Panc1 (cell line): ENCODE measurements around the gene LIPK.

Experiments
- POLR2AphosphoS5 ChIP-seq: IDR thresholded peaks from 2 replicates; pipeline ENCODE4 v1.6.1; 2012; ENCODE audit warnings: mild to moderate bottlenecking, low read depth, low read length, moderate library complexity
- TCF7L2 ChIP-seq: IDR thresholded peaks from 2 replicates; pipeline ENCODE4 v1.6.1; 2011; ENCODE audit warnings: mild to moderate bottlenecking, low read depth, low read length, inconsistent platforms
- TF ChIP-seq, protein P1 (sequence below): fragments of 450-650 bp; IDR thresholded peaks from 2 replicates; pipeline ENCODE4 v1.5.1; 2017; ENCODE audit warnings: mild to moderate bottlenecking

DNA sequence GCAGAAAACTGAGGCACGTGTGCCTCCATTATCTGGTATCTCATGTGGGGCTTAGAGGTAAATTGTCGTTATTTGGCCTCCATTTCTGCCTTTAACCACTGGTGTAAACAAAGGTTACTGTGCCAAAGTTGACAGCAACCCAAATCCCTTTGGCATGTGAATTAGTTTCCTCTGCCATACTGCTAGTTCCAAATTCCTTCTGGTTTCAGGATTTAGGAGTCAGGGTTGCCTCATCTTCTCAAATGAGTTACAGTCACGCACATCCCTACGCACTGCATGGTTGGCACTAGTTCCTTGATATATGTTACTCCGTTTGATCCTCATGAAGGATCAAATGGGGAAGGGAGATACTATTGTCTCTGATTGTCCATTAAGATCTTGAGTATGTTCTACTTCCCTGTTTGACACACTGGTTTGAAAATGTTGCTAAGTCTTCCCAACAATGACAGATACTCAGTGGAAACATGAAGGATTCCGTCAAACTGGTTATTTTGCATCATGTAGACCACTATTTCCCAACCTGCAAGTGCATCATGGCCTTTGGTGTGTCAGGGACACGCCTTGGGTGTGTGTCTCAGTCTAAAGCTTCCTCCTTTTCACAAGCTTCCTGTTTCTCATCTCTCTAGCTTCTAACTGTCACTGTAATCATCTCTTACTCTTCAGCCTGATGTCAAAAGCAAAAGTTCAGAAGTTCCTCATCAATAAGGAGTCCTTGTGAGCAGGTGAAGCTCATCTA lies 53.5 kb downstream of the LIPK start, which contains the start of gene LIPN:
- TF ChIP-seq, protein P1, sequence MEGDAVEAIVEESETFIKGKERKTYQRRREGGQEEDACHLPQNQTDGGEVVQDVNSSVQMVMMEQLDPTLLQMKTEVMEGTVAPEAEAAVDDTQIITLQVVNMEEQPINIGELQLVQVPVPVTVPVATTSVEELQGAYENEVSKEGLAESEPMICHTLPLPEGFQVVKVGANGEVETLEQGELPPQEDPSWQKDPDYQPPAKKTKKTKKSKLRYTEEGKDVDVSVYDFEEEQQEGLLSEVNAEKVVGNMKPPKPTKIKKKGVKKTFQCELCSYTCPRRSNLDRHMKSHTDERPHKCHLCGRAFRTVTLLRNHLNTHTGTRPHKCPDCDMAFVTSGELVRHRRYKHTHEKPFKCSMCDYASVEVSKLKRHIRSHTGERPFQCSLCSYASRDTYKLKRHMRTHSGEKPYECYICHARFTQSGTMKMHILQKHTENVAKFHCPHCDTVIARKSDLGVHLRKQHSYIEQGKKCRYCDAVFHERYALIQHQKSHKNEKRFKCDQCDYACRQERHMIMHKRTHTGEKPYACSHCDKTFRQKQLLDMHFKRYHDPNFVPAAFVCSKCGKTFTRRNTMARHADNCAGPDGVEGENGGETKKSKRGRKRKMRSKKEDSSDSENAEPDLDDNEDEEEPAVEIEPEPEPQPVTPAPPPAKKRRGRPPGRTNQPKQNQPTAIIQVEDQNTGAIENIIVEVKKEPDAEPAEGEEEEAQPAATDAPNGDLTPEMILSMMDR: no peak
- no peak for TF ChIP-seq TCF7L2
- no peak for TF ChIP-seq POLR2AphosphoS5
